ENCODE measurements around the gene ALDH3B2.

DNA sequence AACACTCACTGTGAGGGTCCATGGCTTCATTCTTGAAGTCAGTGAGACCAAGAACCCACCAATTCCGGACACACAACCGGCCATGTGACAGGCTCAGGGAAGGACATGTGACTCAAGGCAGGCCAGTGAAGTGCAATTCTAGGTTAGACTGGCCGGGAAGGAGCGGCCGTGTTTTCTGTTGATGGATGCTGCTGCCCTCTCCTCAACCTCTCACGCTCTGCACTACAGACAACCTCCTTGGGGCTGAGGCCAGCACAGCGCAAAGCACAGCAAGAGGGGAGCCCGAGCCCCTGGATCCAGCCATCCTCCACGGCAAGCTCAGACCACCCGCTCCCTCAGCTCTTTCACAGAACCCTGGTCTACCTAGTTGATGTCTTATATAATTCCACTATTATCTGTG lies 47.5 kb downstream of the ALDH3B2 start:
- TF ChIP-seq, protein P1, sequence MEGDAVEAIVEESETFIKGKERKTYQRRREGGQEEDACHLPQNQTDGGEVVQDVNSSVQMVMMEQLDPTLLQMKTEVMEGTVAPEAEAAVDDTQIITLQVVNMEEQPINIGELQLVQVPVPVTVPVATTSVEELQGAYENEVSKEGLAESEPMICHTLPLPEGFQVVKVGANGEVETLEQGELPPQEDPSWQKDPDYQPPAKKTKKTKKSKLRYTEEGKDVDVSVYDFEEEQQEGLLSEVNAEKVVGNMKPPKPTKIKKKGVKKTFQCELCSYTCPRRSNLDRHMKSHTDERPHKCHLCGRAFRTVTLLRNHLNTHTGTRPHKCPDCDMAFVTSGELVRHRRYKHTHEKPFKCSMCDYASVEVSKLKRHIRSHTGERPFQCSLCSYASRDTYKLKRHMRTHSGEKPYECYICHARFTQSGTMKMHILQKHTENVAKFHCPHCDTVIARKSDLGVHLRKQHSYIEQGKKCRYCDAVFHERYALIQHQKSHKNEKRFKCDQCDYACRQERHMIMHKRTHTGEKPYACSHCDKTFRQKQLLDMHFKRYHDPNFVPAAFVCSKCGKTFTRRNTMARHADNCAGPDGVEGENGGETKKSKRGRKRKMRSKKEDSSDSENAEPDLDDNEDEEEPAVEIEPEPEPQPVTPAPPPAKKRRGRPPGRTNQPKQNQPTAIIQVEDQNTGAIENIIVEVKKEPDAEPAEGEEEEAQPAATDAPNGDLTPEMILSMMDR (IDR thresholded peaks at IDR 0.05 in 8 of 11, conservative IDR thresholded peaks at IDR 0.05 in 3 of 11) = no peak
- TF ChIP-seq POLR2AphosphoS5 (IDR thresholded peaks at IDR 0.05) (no peak), POLR2A (IDR thresholded peaks at IDR 0.05) (no peak)
